Measurements from ENCODE around the gene CORO2A. TPM values are rescaled to one million over a fixed set of nuclear protein-coding genes. Genes with fewer than 3 reads are reported as not detected.

Gene CORO2A
- total and polyA plus RNA-seq, 10 of the 15 experiments (the other 5 are each of a cell fraction or from before 2014, with no cell fraction given): 1.0 to 5.3 (median 3.5) TPM

- TF ChIP-seq E2F8 (IDR thresholded peaks at IDR 0.05; ENCODE audit: low read depth, partially characterized antibody) (no peak), TCF12 (IDR thresholded peaks at IDR 0.05; ENCODE audit: low read depth, low read length) (no peak), SUPT20H (IDR thresholded peaks at IDR 0.05; ENCODE audit: borderline replicate concordance, control insufficient read depth, low read depth, low read length) (no peak), MEF2B (IDR thresholded peaks at IDR 0.05; ENCODE audit: partially characterized antibody, poor library complexity, severe bottlenecking) (no peak), BMI1 (IDR thresholded peaks at IDR 0.05; ENCODE audit: borderline replicate concordance) (no peak), SUZ12 (IDR thresholded peaks at IDR 0.05; ENCODE audit: unreplicated experiment) (no peak), BHLHE40 (IDR thresholded peaks at IDR 0.05; ENCODE audit: borderline replicate concordance in 1 of 2, low read depth in 2 of 2, low read length in 1 of 2) (peak; percentile 71 to 94), CTCF (IDR thresholded peaks at IDR 0.05 in 2 of 3, conservative IDR thresholded peaks at IDR 0.05 in 1 of 3; ENCODE audit: control insufficient read depth in 2 of 3, extremely low read depth in 1 of 3, insufficient read depth in 1 of 3, low read depth in 3 of 3, low read length in 3 of 3) (peak; percentile 40 to 43 (median 42))
- TF ChIP-seq, protein P1, sequence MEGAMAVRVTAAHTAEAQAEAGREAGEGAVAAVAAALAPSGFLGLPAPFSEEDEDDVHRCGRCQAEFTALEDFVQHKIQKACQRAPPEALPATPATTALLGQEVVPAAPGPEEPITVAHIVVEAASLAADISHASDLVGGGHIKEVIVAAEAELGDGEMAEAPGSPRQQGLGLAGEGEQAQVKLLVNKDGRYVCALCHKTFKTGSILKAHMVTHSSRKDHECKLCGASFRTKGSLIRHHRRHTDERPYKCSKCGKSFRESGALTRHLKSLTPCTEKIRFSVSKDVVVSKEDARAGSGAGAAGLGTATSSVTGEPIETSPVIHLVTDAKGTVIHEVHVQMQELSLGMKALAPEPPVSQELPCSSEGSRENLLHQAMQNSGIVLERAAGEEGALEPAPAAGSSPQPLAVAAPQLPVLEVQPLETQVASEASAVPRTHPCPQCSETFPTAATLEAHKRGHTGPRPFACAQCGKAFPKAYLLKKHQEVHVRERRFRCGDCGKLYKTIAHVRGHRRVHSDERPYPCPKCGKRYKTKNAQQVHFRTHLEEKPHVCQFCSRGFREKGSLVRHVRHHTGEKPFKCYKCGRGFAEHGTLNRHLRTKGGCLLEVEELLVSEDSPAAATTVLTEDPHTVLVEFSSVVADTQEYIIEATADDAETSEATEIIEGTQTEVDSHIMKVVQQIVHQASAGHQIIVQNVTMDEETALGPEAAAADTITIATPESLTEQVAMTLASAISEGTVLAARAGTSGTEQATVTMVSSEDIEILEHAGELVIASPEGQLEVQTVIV (IDR thresholded peaks at IDR 0.05; ENCODE audit: borderline replicate concordance, partially characterized antibody): no peak
- TF ChIP-seq, protein P2, sequence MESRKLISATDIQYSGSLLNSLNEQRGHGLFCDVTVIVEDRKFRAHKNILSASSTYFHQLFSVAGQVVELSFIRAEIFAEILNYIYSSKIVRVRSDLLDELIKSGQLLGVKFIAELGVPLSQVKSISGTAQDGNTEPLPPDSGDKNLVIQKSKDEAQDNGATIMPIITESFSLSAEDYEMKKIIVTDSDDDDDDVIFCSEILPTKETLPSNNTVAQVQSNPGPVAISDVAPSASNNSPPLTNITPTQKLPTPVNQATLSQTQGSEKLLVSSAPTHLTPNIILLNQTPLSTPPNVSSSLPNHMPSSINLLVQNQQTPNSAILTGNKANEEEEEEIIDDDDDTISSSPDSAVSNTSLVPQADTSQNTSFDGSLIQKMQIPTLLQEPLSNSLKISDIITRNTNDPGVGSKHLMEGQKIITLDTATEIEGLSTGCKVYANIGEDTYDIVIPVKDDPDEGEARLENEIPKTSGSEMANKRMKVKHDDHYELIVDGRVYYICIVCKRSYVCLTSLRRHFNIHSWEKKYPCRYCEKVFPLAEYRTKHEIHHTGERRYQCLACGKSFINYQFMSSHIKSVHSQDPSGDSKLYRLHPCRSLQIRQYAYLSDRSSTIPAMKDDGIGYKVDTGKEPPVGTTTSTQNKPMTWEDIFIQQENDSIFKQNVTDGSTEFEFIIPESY (IDR thresholded peaks at IDR 0.05): no peak
- TF ChIP-seq, protein P3, sequence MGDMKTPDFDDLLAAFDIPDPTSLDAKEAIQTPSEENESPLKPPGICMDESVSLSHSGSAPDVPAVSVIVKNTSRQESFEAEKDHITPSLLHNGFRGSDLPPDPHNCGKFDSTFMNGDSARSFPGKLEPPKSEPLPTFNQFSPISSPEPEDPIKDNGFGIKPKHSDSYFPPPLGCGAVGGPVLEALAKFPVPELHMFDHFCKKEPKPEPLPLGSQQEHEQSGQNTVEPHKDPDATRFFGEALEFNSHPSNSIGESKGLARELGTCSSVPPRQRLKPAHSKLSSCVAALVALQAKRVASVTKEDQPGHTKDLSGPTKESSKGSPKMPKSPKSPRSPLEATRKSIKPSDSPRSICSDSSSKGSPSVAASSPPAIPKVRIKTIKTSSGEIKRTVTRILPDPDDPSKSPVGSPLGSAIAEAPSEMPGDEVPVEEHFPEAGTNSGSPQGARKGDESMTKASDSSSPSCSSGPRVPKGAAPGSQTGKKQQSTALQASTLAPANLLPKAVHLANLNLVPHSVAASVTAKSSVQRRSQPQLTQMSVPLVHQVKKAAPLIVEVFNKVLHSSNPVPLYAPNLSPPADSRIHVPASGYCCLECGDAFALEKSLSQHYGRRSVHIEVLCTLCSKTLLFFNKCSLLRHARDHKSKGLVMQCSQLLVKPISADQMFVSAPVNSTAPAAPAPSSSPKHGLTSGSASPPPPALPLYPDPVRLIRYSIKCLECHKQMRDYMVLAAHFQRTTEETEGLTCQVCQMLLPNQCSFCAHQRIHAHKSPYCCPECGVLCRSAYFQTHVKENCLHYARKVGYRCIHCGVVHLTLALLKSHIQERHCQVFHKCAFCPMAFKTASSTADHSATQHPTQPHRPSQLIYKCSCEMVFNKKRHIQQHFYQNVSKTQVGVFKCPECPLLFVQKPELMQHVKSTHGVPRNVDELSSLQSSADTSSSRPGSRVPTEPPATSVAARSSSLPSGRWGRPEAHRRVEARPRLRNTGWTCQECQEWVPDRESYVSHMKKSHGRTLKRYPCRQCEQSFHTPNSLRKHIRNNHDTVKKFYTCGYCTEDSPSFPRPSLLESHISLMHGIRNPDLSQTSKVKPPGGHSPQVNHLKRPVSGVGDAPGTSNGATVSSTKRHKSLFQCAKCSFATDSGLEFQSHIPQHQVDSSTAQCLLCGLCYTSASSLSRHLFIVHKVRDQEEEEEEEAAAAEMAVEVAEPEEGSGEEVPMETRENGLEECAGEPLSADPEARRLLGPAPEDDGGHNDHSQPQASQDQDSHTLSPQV (IDR thresholded peaks at IDR 0.05): no peak
Observed at GRCh38 chr9:98192503-98193335, at the start of gene CORO2A (continued).
